Activated CD8-positive, alpha-beta memory T cell treated with anti-CD3 and anti-CD28 coated beads for 36 hours (primary cell): ENCODE data around the gene RBMS2. TPM values are rescaled to one million over a fixed set of nuclear protein-coding genes. Genes with fewer than 3 reads are reported as not detected.
"Not testable (repeated sequence)": the region's sequence is repeated elsewhere in the genome, so short reads cannot be mapped to it uniquely, and the experiment has no call there.

Experiments
- CTCF ChIA-PET: fragments of 350-600 bp; sonication (Branson Sonifier 250); formaldehyde crosslinking; loops from one replicate; lab custom pipeline; 2021; ENCODE audit warnings: antibody characterized with exemption; lab: Charles Lee
- POLR2A ChIA-PET: fragments of 350-600 bp; sonication (Branson Sonifier 250); formaldehyde crosslinking; loops from one replicate; lab custom pipeline; 2021; ENCODE audit warnings: antibody characterized with exemption; lab: Charles Lee
- total RNA-seq, 2 experiments: library from RNA; stranded (reverse); gene quantifications; one replicate each; pipeline ENCODE4 v1.2.3, GENCODE V29; 2021

RBMS2 gene
- total RNA-seq, 2 experiments from 2014 or later, result 4.8 to 5.1 TPM

GRCh38 chr12:56565510-56566101, 44.0 kb downstream of the RBMS2 start:
- ChIA-PET POLR2A (interaction anchor here (0.6 kb wide), 1 partner anchor 96 kb away, joined by 4 read pairs; no protein-coding TSS in a partner anchor), CTCF (interaction anchor here (0.9 kb wide), 1 partner anchor 76 kb away, joined by 3 read pairs; no protein-coding TSS in a partner anchor)

GRCh38 chr12:56568146-56568545, 46.5 kb downstream of the RBMS2 start:
- CTCF ChIA-PET, result interaction anchor here (0.9 to 2.3 kb wide), 2 partner anchors 19 to 54 kb away, joined by 4 to 6 read pairs; no protein-coding TSS in a partner anchor
- POLR2A ChIA-PET, result no interaction called here

- CTCF ChIA-PET, result interaction anchor here (1.0 kb wide), 1 partner anchor 57 kb away, joined by 3 read pairs; no protein-coding TSS in a partner anchor
Observed at GRCh38 chr12:56571121-56571520, 49.5 kb downstream of the RBMS2 start.

GRCh38 chr12:56572288-56572687, 50.7 kb downstream of the RBMS2 start:
- CTCF ChIA-PET, result no interaction called here
- POLR2A ChIA-PET, result no interaction called here

More at GRCh38 chr12:56571121-56571520, 49.5 kb downstream of the RBMS2 start:
- POLR2A ChIA-PET, result no interaction called here

GRCh38 chr12:56574210-56574609, 52.6 kb downstream of the RBMS2 start:
- ChIA-PET POLR2A (interaction anchor here (0.7 kb wide), 1 partner anchor 110 kb away, joined by 7 read pairs; no protein-coding TSS in a partner anchor), CTCF (interaction anchor here (1.4 to 1.8 kb wide), 3 partner anchors 10 to 53 kb away, joined by 6 to 9 read pairs (median 7); partner anchors contain the start of gene RBMS2)

GRCh38 chr12:56577248-56577647, 55.6 kb downstream of the RBMS2 start:
- CTCF ChIA-PET, result interaction anchor here (0.7 kb wide), 1 partner anchor 340 kb away, joined by 3 read pairs; no protein-coding TSS in a partner anchor
- POLR2A ChIA-PET, result not testable (repeated sequence)

- ChIA-PET POLR2A (no interaction called here), CTCF (no interaction called here)
Observed at GRCh38 chr12:56578983-56579546, 57.4 kb downstream of the RBMS2 start.

- POLR2A ChIA-PET, result interaction anchor here (0.5 to 0.7 kb wide), 3 partner anchors 96 to 896 kb away, joined by 3 to 5 read pairs (median 3); no protein-coding TSS in a partner anchor
- CTCF ChIA-PET, result interaction anchor here (0.8 to 1.5 kb wide), 6 partner anchors 8 to 392 kb away, joined by 3 to 8 read pairs (median 4); partner anchors contain the start of gene SMARCC2
Observed at GRCh38 chr12:56581418-56582145, 60.0 kb downstream of the RBMS2 start.

- ChIA-PET CTCF (interaction anchor here (0.7 to 1.2 kb wide), 3 partner anchors 12 to 285 kb away, joined by 3 to 4 read pairs (median 4); no protein-coding TSS in a partner anchor), POLR2A (interaction anchor here (0.7 kb wide), 1 partner anchor 61 kb away, joined by 6 read pairs; no protein-coding TSS in a partner anchor)
Observed at GRCh38 chr12:56585098-56585497, 63.5 kb downstream of the RBMS2 start.

GRCh38 chr12:56589783-56590182, 68.2 kb downstream of the RBMS2 start:
- CTCF ChIA-PET, result interaction anchor here (0.6 to 1.7 kb wide), 4 partner anchors 27 to 76 kb away, joined by 4 to 9 read pairs (median 4); partner anchors contain the start of gene RBMS2
- POLR2A ChIA-PET, result no interaction called here

- ChIA-PET CTCF (interaction anchor here (0.6 to 1.7 kb wide), 4 partner anchors 60 to 76 kb away, joined by 4 to 9 read pairs (median 4); partner anchors contain the start of gene RBMS2), POLR2A (no interaction called here)
Observed at GRCh38 chr12:56590237-56590830, 68.7 kb downstream of the RBMS2 start.

- POLR2A ChIA-PET, result no interaction called here
Observed at GRCh38 chr12:56591126-56591525, 69.5 kb downstream of the RBMS2 start.

GRCh38 chr12:56591961-56592360, 70.3 kb downstream of the RBMS2 start:
- POLR2A ChIA-PET, result no interaction called here
- CTCF ChIA-PET, result interaction anchor here (1.5 to 3.4 kb wide), 2 partner anchors 77 to 79 kb away, joined by 5 to 16 read pairs; no protein-coding TSS in a partner anchor

More at GRCh38 chr12:56591126-56591525, 69.5 kb downstream of the RBMS2 start:
- CTCF ChIA-PET, result interaction anchor here (1.4 to 1.5 kb wide), 2 partner anchors 69 to 76 kb away, joined by 4 to 5 read pairs; partner anchors contain the start of gene RBMS2

- ChIA-PET CTCF (interaction anchor here (1.1 to 3.4 kb wide), 4 partner anchors 13 to 81 kb away, joined by 4 to 16 read pairs (median 6); no protein-coding TSS in a partner anchor), POLR2A (no interaction called here)
Observed at GRCh38 chr12:56593909-56594621, 72.4 kb downstream of the RBMS2 start.

GRCh38 chr12:56596815-56597214, 75.2 kb downstream of the RBMS2 start:
- ChIA-PET CTCF (interaction anchor here (0.6 to 1.2 kb wide), 4 partner anchors 12 to 220 kb away, joined by 3 to 4 read pairs (median 3); no protein-coding TSS in a partner anchor), POLR2A (no interaction called here)

GRCh38 chr12:56599041-56599440, 77.4 kb downstream of the RBMS2 start:
- ChIA-PET POLR2A (no interaction called here), CTCF (no interaction called here)

- CTCF ChIA-PET, result no interaction called here
Observed at GRCh38 chr12:56599797-56600196, 78.2 kb downstream of the RBMS2 start.

GRCh38 chr12:56600753-56601152, 79.1 kb downstream of the RBMS2 start:
- ChIA-PET POLR2A (no interaction called here), CTCF (interaction anchor here (0.7 to 0.9 kb wide), 2 partner anchors 22 to 171 kb away, joined by 3 read pairs; no protein-coding TSS in a partner anchor)

More at GRCh38 chr12:56599797-56600196, 78.2 kb downstream of the RBMS2 start:
- POLR2A ChIA-PET, result interaction anchor here (0.5 kb wide), 1 partner anchor 42 kb away, joined by 3 read pairs; no protein-coding TSS in a partner anchor
